Epithelial cell of proximal tubule (primary cell): ENCODE data around the gene DAPK2. TPM values are rescaled to one million over a fixed set of nuclear protein-coding genes. Genes with fewer than 3 reads are reported as not detected.

ENCODE experiments used
- DNase-seq: peaks from one replicate; pipeline ENCODE4 v3.0.0-alpha.2; 2011; ENCODE audit warnings: low read depth
- H3K4me3 ChIP-seq: 2 replicates; pipeline ENCODE4 v1.5.1; 2011; ENCODE audit warnings: low read depth, mild to moderate bottlenecking, low read length
- total RNA-seq: library from RNA; depleted of rRNA; stranded (reverse); fragments of >200 nt; gene quantifications from 2 replicates; pipeline ENCODE4 v1.2.3, GENCODE V29; 2015
- TF ChIP-seq, protein P1 (sequence below): conservative IDR thresholded peaks from 2 replicates; pipeline ENCODE4 v1.5.1; 2012; ENCODE audit warnings: low read depth, mild to moderate bottlenecking, low read length

DAPK2 gene
- total RNA-seq, 1 donor from 2014 or later = 7.3 TPM

DNA sequence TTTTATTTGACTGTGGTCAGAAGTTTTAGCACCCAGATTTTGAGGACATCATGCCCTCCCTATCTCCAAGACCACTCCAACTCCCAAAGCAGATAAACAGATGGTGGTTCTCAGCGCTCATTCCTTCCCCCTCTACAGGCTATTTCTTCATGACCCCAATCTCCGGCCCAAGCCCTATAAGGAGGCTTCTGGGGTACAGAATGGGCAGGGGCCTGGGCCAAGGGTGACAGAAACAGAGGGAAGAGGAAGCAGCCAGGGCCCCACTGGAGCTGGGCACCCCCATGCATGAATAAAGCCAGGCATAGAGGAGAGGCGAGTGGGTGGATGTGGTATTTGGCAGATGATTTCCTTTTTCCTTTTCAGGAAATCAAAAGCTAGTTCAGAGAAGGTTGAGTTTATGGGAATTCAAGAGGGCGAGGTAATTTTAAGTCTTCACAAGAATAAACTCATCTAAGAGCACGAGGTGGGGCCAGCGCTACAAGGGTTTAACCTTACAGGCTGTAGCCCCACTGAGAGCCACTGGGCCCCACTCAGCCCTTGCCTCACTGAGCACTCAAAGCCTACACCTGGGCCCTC, 107.7 kb downstream of the DAPK2 start:
- no peak overlapping the region for H3K4me3 ChIP-seq
- DNase-seq = no peak
- TF ChIP-seq, protein P1, sequence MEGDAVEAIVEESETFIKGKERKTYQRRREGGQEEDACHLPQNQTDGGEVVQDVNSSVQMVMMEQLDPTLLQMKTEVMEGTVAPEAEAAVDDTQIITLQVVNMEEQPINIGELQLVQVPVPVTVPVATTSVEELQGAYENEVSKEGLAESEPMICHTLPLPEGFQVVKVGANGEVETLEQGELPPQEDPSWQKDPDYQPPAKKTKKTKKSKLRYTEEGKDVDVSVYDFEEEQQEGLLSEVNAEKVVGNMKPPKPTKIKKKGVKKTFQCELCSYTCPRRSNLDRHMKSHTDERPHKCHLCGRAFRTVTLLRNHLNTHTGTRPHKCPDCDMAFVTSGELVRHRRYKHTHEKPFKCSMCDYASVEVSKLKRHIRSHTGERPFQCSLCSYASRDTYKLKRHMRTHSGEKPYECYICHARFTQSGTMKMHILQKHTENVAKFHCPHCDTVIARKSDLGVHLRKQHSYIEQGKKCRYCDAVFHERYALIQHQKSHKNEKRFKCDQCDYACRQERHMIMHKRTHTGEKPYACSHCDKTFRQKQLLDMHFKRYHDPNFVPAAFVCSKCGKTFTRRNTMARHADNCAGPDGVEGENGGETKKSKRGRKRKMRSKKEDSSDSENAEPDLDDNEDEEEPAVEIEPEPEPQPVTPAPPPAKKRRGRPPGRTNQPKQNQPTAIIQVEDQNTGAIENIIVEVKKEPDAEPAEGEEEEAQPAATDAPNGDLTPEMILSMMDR = no peak

DNA sequence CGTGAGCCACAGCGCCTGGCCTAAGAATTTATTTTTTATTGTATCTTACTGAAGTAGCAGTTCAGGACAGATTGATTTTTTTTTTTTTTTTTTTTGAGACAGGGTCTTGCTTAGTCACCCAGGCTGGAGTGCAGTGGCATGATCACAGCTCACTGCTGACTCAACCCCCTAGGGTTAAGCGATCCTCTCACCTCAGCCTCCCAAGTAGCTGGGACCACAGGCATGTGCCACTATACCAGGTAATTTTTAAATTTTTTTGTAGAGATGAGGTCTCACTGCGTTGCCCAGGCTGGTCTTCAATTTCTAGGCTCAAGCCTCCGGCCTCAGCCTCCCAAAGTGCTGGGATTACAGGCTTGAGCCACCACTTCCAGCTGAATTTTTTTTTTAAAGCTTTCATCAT, 112.8 kb downstream of the DAPK2 start:
- TF ChIP-seq, protein P1 = no peak
- DNase-seq = no peak
- no peak overlapping the region for H3K4me3 ChIP-seq

DNA sequence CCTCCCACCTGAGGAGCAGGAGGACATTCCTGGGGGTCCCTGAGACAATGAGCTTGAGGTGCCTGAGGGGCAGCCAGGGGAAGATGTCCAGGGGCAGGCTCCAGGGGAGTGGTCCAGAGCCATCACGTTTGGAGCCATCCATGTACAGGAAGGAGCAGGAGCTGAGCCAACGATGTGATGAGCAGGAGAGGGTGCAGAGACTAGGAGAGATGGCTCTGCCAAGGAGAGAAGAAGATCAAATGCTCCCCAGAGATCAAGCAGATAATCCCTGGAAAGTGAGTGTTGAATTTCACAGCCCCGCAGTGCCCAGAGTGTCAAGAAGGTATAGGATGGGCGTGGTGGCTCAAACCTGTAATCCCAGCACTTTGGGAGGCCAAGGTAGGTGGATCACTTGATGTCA, 114.7 kb downstream of the DAPK2 start:
- TF ChIP-seq, protein P1 = no peak
- no peak for DNase-seq
- no peak overlapping the region for H3K4me3 ChIP-seq

DNA sequence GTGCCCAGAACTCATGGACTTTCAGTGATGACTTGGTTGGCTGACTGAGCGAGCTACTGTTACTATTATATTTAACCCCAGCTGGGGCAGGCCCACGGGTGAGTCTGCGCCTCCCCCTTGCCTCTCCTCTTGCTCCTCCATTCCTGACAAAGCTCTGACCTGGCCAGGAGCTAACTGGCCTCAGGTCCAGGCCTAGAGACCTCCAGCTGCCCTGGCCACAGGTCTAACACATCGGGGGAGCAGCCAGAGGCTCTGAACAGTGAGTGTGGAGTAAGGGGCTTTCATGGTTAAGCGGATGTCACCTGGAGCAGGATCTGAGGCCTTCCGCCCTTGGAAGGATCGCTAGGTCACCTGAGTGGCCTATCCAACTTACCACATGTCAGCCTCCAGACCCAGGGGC, 116.3 kb downstream of the DAPK2 start:
- TF ChIP-seq, protein P1 = no peak
- no peak overlapping the region for H3K4me3 ChIP-seq
- DNase-seq = no peak

DNA sequence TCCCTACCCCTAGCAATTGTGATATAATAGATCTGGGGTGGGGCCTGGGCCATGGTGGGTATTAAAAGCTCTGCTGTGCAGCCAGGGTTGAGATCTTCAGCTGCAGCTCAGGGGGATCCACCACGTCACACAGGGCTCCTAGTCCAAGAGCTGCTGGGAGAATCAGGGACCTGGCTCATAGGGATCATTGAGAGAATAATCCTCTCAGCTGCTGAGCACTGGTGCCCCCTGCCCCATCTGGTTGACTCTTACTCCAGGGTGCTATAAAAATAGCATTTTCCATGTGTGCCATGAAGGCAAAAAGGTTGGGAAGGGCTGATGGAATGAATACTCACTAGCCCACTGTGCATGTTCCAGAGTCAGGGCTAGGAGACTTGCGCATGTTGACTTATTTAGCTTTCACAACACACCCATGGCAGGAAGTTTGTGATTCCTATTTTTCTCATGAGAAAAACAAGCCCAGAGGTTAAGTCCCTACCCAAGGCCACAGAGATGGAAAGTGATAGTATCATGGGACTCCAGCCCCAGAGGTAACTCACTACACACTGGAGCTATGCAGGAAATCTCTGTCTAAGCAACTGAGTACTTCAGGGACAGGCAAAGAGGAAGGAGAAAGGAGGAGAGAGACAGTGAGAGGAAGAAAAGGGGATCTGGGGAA, 118.0 kb downstream of the DAPK2 start:
- DNase-seq = no peak
- TF ChIP-seq, protein P1 = no peak
- no peak overlapping the region for H3K4me3 ChIP-seq

DNA sequence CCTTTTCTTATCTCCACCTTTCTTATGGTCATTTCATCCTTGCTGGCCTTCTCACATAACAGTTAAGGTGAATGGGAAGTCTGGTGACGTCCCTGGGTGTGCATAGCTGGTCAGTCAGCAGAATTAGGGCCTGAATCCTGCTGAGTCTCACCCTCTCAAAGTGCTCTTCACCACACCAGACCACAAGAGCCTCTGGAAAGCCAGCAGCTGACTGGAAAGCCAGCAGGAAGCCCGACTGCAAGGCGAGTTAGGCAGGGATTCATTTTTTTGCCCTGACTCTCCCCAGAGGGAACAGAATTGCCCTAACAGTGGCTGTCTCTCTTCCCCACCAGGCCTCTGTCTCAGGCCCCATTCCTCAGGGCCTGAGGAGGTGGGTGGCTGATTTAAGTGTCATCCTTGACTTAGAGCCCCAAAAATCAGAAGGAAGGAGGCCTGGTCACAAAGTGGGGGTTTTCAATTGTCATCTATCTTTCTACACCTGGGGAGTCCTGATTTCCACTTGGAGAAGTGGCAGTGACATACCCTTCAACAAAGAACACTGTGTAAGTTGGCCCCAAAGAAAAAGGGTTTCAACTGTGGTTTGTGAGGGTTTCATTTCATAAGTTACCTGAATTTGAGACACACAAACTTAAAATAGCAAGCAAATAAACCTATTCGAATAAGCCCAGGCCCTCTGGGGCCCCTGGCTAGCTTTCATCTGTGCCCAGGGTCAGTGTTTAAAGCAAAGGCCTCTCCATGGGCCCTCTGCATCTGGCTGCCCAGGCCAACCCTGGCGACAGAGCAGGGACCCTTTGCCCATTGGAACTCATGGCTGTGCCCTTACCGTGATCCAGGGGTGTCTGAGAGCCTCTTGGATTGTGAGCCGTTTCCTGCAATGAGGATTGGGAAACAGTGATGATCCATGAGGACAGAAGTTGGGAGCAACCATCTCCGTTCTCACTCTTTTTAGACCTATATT, 122.0 kb downstream of the DAPK2 start:
- H3K4me3 ChIP-seq = no peak overlapping the region
- TF ChIP-seq, protein P1 = no peak

More for the DNA sequence above, 122.0 kb downstream of the DAPK2 start:
- DNase-seq = no peak
